Endothelial cell of umbilical vein (primary cell): ENCODE data around the gene RAB1B. TPM values are rescaled to one million over a fixed set of nuclear protein-coding genes. Genes with fewer than 3 reads are reported as not detected.

Source experiments
- BruUV-seq: library from RNA; stranded (reverse); fragments of 400-500 nt; replicated peaks from 2 replicates; lab custom pipeline; 2021; lab: Mats Ljungman, UMichigan
- CTCF ChIA-PET: fragments of 300-600, 350-600 bp; sonication (Branson Sonifier 250); formaldehyde crosslinking; loops from one replicate; lab custom pipeline; 2021; ENCODE audit warnings: antibody characterized with exemption, inconsistent platforms; lab: Charles Lee
- POLR2A ChIA-PET: fragments of 300-600, 350-600 bp; sonication (Branson Sonifier 250); formaldehyde crosslinking; loops from one replicate; lab custom pipeline; 2021; ENCODE audit warnings: antibody characterized with exemption, inconsistent platforms; lab: Charles Lee
- DNase-seq: peaks from one replicate; pipeline ENCODE4 v3.0.0-alpha.2; 2011; ENCODE audit warnings: low read depth, low spot score
- FAIRE-seq: peaks from 2 replicates; lab custom pipeline; 2011; peaks lifted over from hg19 to GRCh38; lab: Jason Lieb, UNC
- H2AFZ ChIP-seq: 2 replicates; pipeline ENCODE4 v1.6.0; 2012; ENCODE audit warnings: low read depth, low read length, control low read depth, inconsistent platforms
- H3K27ac ChIP-seq: 2 replicates; pipeline ENCODE4 v1.5.1; 2011; ENCODE audit warnings: low read depth, mild to moderate bottlenecking, control low read depth, low read length, moderate library complexity; ENCODE audit not compliant: insufficient read depth
- H3K27me3 ChIP-seq, 2 experiments: 2 replicates each; pipeline versions ENCODE4 v1.6.0 to v1.6.1; 2011; ENCODE audit warnings: low read length in 2 of 2, mixed read lengths in 1 of 2; ENCODE audit not compliant: control insufficient read depth in 2 of 2, insufficient read depth in 2 of 2
- H3K36me3 ChIP-seq, 2 experiments: 2 replicates in 1 of 2; 3 replicates in 1 of 2; pipeline ENCODE4 v1.5.1; 2011; ENCODE audit warnings: low read length in 2 of 2, mild to moderate bottlenecking in 1 of 2, moderate library complexity in 1 of 2; ENCODE audit not compliant: control insufficient read depth in 2 of 2, insufficient read depth in 2 of 2; ENCODE audit errors: extremely low read depth in 1 of 2
- H3K4me1 ChIP-seq: 3 replicates; pipeline ENCODE4 v1.5.1; 2011; ENCODE audit warnings: mild to moderate bottlenecking, low read length; ENCODE audit not compliant: control insufficient read depth, insufficient read depth; ENCODE audit errors: extremely low read depth
- H3K4me2 ChIP-seq: 2 replicates; pipeline ENCODE4 v1.6.1; 2011; ENCODE audit warnings: low read length, control low read depth, mixed read lengths; ENCODE audit not compliant: insufficient read depth
- H3K4me3 ChIP-seq, 3 experiments: fragments of 200-600 bp in 1 of 3; sonication (generic), shearing (Covaris generic) in 1 of 3; replicated peaks in 1 of 3; 2 replicates each; pipeline ENCODE4 v1.5.1; 2011 to 2016; ENCODE audit warnings: control low read depth in 3 of 3, low read length in 3 of 3, mild to moderate bottlenecking in 2 of 3, inconsistent platforms in 1 of 3, low read depth in 1 of 3, moderate library complexity in 1 of 3; ENCODE audit not compliant: insufficient read depth in 1 of 3
- H3K79me2 ChIP-seq: 2 replicates; pipeline ENCODE4 v1.6.0; 2012; ENCODE audit warnings: low read length, inconsistent platforms; ENCODE audit not compliant: control insufficient read depth, insufficient read depth
- H3K9ac ChIP-seq: replicated peaks from 2 replicates; pipeline ENCODE3; 2011; ENCODE audit warnings: low read length, control low read depth; ENCODE audit not compliant: insufficient read depth; ENCODE audit errors: extremely low read depth
- H3K9me1 ChIP-seq: replicated peaks from 3 replicates; pipeline ENCODE4 v1.6.0; 2011; ENCODE audit warnings: mild to moderate bottlenecking, low read length; ENCODE audit not compliant: control insufficient read depth, insufficient read depth; ENCODE audit errors: extremely low read depth
- H3K9me3 ChIP-seq: replicated peaks from 2 replicates; pipeline ENCODE4 v1.5.1; 2012; ENCODE audit warnings: low read length, inconsistent platforms; ENCODE audit not compliant: control insufficient read depth, insufficient read depth
- H4K20me1 ChIP-seq: replicated peaks from 2 replicates; pipeline ENCODE3; 2011; ENCODE audit warnings: mild to moderate bottlenecking, low read length; ENCODE audit not compliant: control insufficient read depth, insufficient read depth; ENCODE audit errors: extremely low read depth
- CTCF ChIP-seq, 2 donors: IDR thresholded peaks; 1 replicate in 1 of 2; 2 replicates in 1 of 2; pipeline ENCODE4 v1.5.1; 2011; ENCODE audit warnings: low read length in 2 of 2, mild to moderate bottlenecking in 2 of 2, moderate library complexity in 2 of 2, control low read depth in 1 of 2, inconsistent platforms in 1 of 2, low read depth in 1 of 2; ENCODE audit not compliant: insufficient read depth in 1 of 2; ENCODE audit errors: extremely low read depth in 1 of 2
- EZH2 ChIP-seq: IDR thresholded peaks from 2 replicates; pipeline ENCODE4 v1.6.1; 2012; ENCODE audit warnings: borderline replicate concordance, low read depth, mild to moderate bottlenecking, moderate library complexity, low read length, inconsistent platforms; ENCODE audit not compliant: severe bottlenecking
- FOS ChIP-seq: IDR thresholded peaks from 2 replicates; pipeline ENCODE4 v1.6.1; 2011; ENCODE audit warnings: mild to moderate bottlenecking, low read length, moderate library complexity, borderline replicate concordance; ENCODE audit not compliant: insufficient read depth
- GATA2 ChIP-seq: IDR thresholded peaks from 2 replicates; pipeline ENCODE4 v1.7.0; 2011; ENCODE audit warnings: low read depth, mild to moderate bottlenecking, moderate library complexity, mixed read lengths, low read length; ENCODE audit not compliant: insufficient read length, insufficient read depth
- JUN ChIP-seq: IDR thresholded peaks from 2 replicates; pipeline ENCODE4 v1.6.1; 2011; ENCODE audit warnings: borderline replicate concordance, low read depth; ENCODE audit not compliant: insufficient read length, insufficient read depth
- MYC ChIP-seq: IDR thresholded peaks from one replicate; pipeline ENCODE4 v1.6.1; 2011; ENCODE audit warnings: mild to moderate bottlenecking, low read depth, low read length
- POLR2A ChIP-seq: IDR thresholded peaks from 2 replicates; pipeline ENCODE4 v1.6.1; 2012; ENCODE audit warnings: low read depth, mild to moderate bottlenecking, control low read depth, low read length
- POLR2AphosphoS5 ChIP-seq: IDR thresholded peaks from 2 replicates; pipeline ENCODE4 v1.6.1; 2012; ENCODE audit warnings: low read depth, mild to moderate bottlenecking, control low read depth, low read length, moderate library complexity; ENCODE audit not compliant: insufficient read depth
- dilution Hi-C: fragments of 300-500 bp; cut with MboI; formaldehyde crosslinking; loops from one replicate; pipeline ENCODE4 v1.15.0; 2019; ENCODE audit warnings: low sequenced_read_pairs; ENCODE audit not compliant: extremely low pct_ligation_motif_present
- intact Hi-C: fragments of 100-400 bp; cut with micrococcal nuclease; formaldehyde crosslinking; loops from one replicate; pipeline ENCODE4 v1.10.0; 2022
- polyA plus RNA-seq, 4 experiments: library from polyadenylated mRNA; depleted of rRNA in 3 of 4; stranded (reverse) in 3 of 4; unstranded in 1 of 4; fragments of >200 nt; gene quantifications; 2 replicates each; pipeline versions ENCODE4 v1.2.1 to v1.2.3, GENCODE V29; 2011 to 2012; ENCODE audit warnings: missing spikeins in 1 of 4
- total RNA-seq: library from RNA; stranded (reverse); gene quantifications from 2 replicates; pipeline ENCODE4 v1.2.3, GENCODE V29; 2021
- TF ChIP-seq, protein P1 (sequence below): IDR thresholded peaks from 2 replicates; pipeline ENCODE4 v1.6.1; 2011; ENCODE audit not compliant: insufficient read depth, insufficient read length

The RAB1B gene
- total and polyA plus RNA-seq, 2 donors (not counting 3 experiments of a cell fraction or from before 2014, with no cell fraction given) = 171 to 383 TPM

- ChIA-PET POLR2A (no interaction called here), CTCF (interaction anchor here (1.3 to 2.1 kb wide), 3 partner anchors 27 to 63 kb away, joined by 3 to 10 read pairs (median 6); partner anchors contain the start of gene RIN1)
- Histone ChIP-seq H3K9me3 (no peaks in the 10 kb centered on the region), H3K79me2 (peaks cover 12% of the 10 kb centered on the region), H3K36me3 (peaks cover 0 to 7% of the 10 kb centered on the region in 2 experiments), H3K27ac (no peak overlapping the region), H3K4me1 (peaks cover 13% of the 10 kb centered on the region), H3K9ac (no peak overlapping the region), H4K20me1 (no peaks in the 10 kb centered on the region), H3K27me3 (no peaks in the 10 kb centered on the region), H3K4me3 (no peak overlapping the region), H2AFZ (no peak overlapping the region), H3K9me1 (no peaks in the 10 kb centered on the region), H3K4me2 (no peak overlapping the region)
- intact Hi-C loops = no loop called here
- dilution Hi-C loops = no loop called here
- BruUV-seq = no TSS peak
- TF ChIP-seq, protein P1, sequence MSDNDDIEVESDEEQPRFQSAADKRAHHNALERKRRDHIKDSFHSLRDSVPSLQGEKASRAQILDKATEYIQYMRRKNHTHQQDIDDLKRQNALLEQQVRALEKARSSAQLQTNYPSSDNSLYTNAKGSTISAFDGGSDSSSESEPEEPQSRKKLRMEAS = no peak
- TF ChIP-seq CTCF (IDR thresholded peaks at IDR 0.05; ENCODE audit: extremely low read depth in 1 of 2, insufficient read depth in 1 of 2, low read depth in 1 of 2, low read length in 2 of 2) = no peak
- TF ChIP-seq JUN = no peak
- no peak for TF ChIP-seq POLR2AphosphoS5
- no peak for TF ChIP-seq POLR2A
- TF ChIP-seq MYC = no peak
- TF ChIP-seq GATA2 = no peak
- TF ChIP-seq FOS = no peak
- no peak for TF ChIP-seq EZH2
- FAIRE-seq = no peak
- no peak for DNase-seq
Observed at GRCh38 chr11:66285250-66285947, 17.0 kb downstream of the RAB1B start.
